SK-N-MC (cell line): ENCODE data around the gene MTCL1.

ENCODE experiments used
- DNase-seq: peaks from one replicate; pipeline ENCODE4 v3.0.0-alpha.2; 2011; ENCODE audit warnings: low read depth, low spot score
- H3K27ac ChIP-seq: fragments of 200-600 bp; sonication (generic); 2 replicates; pipeline ENCODE4 v1.5.1; 2016; ENCODE audit warnings: mixed run types
- H3K36me3 ChIP-seq: fragments of 200-600 bp; sonication (generic); 2 replicates; pipeline ENCODE4 v1.6.1; 2017; ENCODE audit warnings: antibody characterized with exemption, low read length, mixed read lengths; ENCODE audit not compliant: insufficient read depth
- H3K4me3 ChIP-seq: fragments of 200-600 bp; sonication (generic); 2 replicates; pipeline ENCODE4 v1.5.1; 2016
- H3K9ac ChIP-seq: fragments of 200-600 bp; sonication (generic); 2 replicates; pipeline ENCODE4 v1.8.0; 2017; ENCODE audit warnings: mixed run types, mixed read lengths; ENCODE audit not compliant: insufficient read length
- H3K9me3 ChIP-seq: fragments of 200-600 bp; sonication (generic); 2 replicates; pipeline ENCODE4 v1.6.1; 2017; ENCODE audit warnings: low read depth, mild to moderate bottlenecking, antibody characterized with exemption, low read length, moderate library complexity, mixed read lengths
- EZH2 ChIP-seq: fragments of 200-600 bp; sonication (generic); IDR thresholded peaks from one replicate; pipeline ENCODE4 v1.6.1; 2017; ENCODE audit warnings: antibody characterized with exemption
- FOXP2 ChIP-seq: optimal IDR thresholded peaks from 2 replicates; pipeline ENCODE3; 2011; ENCODE audit warnings: mild to moderate bottlenecking, moderate library complexity; ENCODE audit not compliant: insufficient read depth; ENCODE audit errors: extremely low read length, control extremely low read depth
- POLR2AphosphoS5 ChIP-seq: IDR thresholded peaks from 2 replicates; pipeline ENCODE4 v1.6.1; 2012; ENCODE audit warnings: mild to moderate bottlenecking, low read depth, low read length, borderline replicate concordance

MTCL1 gene

DNA sequence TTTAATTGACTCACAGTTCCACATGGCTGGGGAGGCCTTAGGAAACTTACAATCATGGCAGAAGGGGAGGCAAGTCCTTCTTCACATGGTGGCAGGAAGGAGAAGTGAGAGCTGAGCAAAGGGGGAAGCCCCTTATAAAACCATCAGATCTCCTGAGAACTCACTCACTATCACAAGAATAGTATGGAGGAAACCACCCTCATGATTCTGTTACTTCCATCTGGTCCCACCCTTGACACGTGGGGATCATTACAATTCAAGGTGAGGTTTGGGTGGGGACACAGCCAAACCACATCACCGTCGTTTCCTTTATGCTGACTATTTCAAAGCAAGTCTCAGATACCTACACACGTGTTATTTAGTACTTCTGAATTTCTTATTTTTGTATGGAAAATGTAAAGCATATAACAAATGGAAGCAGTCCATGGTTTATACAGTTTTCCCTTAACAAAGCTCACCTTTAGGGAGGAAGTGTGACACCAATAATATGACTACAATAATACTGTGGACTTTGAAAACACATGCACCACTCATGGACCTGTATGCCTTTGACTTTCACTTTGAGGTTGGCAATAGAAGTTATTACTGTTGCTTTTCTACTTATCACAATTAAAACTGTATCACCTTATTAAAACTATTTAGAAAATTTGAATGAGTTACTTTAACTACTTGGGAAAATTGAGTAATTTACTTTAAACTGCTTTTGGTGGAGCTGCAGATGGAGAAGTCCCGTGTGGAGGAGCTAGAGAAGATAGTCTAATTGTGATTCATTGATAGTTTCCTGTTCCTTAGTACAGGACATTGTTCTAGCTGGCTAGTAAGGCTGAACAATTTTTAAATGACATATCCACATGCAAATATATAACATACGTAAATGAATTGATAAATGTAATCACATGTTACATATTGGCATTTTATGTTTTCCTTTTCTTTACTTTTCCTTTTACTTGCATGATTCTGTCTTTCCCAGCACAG, 37.3 kb downstream of the MTCL1 start:
- H3K9me3 ChIP-seq = no peaks in the 10 kb centered on the region
- H3K36me3 ChIP-seq = no peaks in the 10 kb centered on the region
- no peak for DNase-seq
- no peak overlapping the region for H3K4me3 ChIP-seq
- TF ChIP-seq POLR2AphosphoS5 (no peak), EZH2 (no peak), FOXP2 (no peak)
- no peak overlapping the region for H3K27ac ChIP-seq
- H3K9ac ChIP-seq = no peak overlapping the region

DNA sequence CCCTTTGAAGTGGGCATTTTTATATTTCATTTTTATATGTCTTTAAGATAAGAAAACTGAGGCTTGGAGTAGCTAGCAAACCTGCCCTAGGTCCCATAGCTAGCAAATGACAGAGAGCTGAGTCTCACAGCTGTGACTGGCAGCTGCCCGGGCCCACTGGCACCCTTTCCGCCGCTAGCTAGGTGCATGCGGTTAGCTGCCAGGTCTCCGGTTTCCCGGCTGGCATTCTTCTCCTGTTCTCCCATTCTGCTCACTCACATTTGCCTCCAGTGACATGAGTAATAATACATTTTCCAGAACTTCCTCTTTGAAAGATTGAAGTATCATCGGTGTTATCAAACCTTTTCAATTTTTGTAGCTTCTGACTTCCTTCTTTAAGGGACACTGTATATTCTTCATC, 38.7 kb downstream of the MTCL1 start:
- H3K27ac ChIP-seq = no peak overlapping the region
- DNase-seq = no peak
- H3K9ac ChIP-seq = no peak overlapping the region
- H3K4me3 ChIP-seq = no peak overlapping the region
- TF ChIP-seq EZH2 (no peak), FOXP2 (no peak), POLR2AphosphoS5 (no peak)
- H3K36me3 ChIP-seq = no peaks in the 10 kb centered on the region
- no peaks in the 10 kb centered on the region for H3K9me3 ChIP-seq

DNA sequence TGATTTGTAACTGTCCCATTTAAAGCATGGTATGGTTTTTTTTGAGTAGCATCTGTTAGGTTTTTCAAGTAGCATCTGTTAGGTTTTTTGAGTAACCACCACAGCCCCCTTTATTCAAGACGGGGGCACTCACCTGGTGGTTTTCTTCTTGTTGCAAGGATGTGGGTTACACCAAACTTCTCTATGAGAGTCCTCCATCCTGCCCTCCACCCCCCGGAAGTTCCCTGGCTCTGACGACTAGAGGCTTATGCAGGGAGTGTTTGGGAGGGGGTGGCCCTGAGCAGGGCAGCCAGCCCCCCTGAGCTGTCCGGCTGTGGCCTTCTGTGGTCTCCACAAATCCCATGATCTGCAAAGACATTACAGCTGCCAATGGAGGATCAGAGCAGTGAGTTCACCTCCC, 39.3 kb downstream of the MTCL1 start:
- TF ChIP-seq FOXP2 (no peak), POLR2AphosphoS5 (no peak), EZH2 (no peak)
- H3K9ac ChIP-seq = no peak overlapping the region
- H3K4me3 ChIP-seq = no peak overlapping the region
- H3K27ac ChIP-seq = no peak overlapping the region
- H3K9me3 ChIP-seq = no peaks in the 10 kb centered on the region
- DNase-seq = no peak
- H3K36me3 ChIP-seq = no peaks in the 10 kb centered on the region

DNA sequence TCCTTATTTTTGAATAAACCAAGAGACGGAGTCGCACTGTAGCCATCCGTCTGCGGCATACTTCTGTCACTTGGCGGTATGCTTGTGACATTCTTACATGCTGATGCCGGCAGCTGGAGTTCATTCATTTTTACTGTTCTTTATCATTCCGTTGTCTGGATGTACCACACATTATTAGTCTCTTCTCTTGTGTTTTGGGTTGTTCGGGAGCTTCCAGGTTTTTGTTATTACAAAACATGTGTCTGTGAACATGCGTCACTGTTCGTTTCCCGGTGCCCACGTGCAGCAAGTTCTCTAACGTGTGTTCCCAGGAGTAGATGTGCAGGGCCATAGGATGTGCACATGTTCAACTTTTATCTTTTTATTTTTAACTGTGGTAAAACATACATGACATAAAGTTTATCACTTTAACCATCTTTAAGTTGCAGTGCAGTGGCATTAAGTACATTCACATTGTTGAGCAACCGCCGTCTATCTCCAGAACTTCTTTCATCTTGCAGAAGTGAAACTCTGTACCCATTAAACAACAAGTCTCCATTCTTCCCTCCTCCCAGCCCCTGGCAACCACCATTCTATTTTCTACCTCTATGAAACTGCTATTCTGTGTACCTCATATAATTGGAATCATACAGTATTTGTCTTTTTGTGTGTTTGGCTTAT, 40.1 kb downstream of the MTCL1 start:
- DNase-seq = no peak
- TF ChIP-seq POLR2AphosphoS5 (no peak), FOXP2 (no peak), EZH2 (no peak)
- H3K4me3 ChIP-seq = no peak overlapping the region

DNA sequence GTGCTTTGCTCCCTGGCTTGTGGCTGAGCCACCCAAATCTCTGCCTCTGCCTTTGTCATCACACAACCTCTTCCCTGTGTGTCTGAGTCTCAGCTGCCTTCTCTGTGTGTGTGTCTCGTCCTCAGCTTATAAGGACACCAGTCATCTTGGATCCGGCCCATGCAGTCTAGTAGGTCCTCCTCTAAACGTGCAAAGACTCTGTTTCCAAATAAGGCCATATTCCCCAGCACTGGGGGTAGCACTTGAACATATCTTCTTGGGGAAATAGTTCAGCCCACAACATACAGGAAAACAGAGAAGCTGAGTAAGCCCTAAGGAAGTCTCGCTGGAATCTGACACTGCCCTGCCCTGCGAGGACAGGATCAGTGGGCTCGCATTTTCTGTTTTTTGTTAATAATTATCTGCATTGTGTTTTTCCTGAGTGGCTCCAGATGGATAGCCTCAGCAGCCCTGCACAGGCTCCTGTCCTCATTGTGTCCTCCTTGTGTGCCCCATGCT, 42.1 kb downstream of the MTCL1 start:
- no peaks in the 10 kb centered on the region for H3K9me3 ChIP-seq
- TF ChIP-seq POLR2AphosphoS5 (no peak), EZH2 (no peak), FOXP2 (no peak)
- no peak for DNase-seq
- H3K27ac ChIP-seq = no peak overlapping the region
- H3K9ac ChIP-seq = no peak overlapping the region
- no peaks in the 10 kb centered on the region for H3K36me3 ChIP-seq
- no peak overlapping the region for H3K4me3 ChIP-seq

More for the DNA sequence above, 40.1 kb downstream of the MTCL1 start:
- Histone ChIP-seq H3K9me3 (no peaks in the 10 kb centered on the region), H3K27ac (no peak overlapping the region), H3K9ac (no peak overlapping the region), H3K36me3 (no peaks in the 10 kb centered on the region)

DNA sequence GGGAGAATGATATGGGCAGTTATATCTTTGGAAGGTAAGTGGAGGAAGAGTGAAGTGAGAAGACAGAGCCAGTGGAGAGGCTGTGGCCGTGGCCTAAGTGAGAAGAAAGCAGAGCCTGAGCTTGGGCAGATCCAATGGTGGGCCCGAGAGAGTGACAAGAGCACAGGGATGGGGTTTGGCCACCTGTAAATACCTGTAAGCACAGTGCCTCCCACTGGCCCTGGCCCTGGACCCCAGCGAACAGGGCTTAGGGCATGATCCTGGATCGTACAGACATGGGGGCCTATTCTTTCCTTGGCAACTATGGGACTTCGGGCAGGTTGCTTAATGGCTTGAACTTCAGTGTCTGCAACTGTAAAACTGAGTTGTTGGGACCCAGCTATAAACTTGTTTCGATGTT, 44.1 kb downstream of the MTCL1 start:
- no peak for DNase-seq
- TF ChIP-seq EZH2 (no peak), FOXP2 (no peak), POLR2AphosphoS5 (no peak)

DNA sequence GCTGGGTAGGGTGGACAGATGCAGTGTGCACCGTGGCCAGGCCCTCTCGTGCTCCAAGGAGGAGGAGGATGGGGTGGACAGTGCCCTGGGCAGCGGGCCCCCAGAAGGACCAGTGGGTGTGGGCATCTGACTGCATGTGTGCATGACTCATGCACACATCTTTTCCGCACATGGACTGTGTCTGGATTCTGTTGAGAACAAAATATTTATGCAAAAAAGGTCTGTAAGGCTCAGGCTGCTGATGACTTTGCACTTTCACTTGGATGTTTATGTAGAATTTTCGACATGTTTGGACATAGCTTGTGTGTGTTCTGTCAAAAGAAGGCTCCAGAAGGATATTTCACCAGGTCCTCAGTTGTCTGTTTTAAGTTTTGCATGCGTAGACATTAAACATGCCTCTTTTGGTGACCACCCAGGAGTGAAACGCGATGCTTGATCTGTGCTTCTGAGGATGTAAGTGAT, 45.6 kb downstream of the MTCL1 start:
- Histone ChIP-seq H3K9me3 (no peaks in the 10 kb centered on the region), H3K36me3 (no peaks in the 10 kb centered on the region), H3K27ac (no peak overlapping the region), H3K9ac (no peak overlapping the region), H3K4me3 (no peak overlapping the region)
- TF ChIP-seq EZH2 = no peak
- TF ChIP-seq FOXP2 = no peak
- TF ChIP-seq POLR2AphosphoS5 = no peak
- DNase-seq = no peak

More for the DNA sequence above, 44.1 kb downstream of the MTCL1 start:
- H3K36me3 ChIP-seq = no peaks in the 10 kb centered on the region
- H3K9ac ChIP-seq = no peak overlapping the region
- H3K27ac ChIP-seq = no peak overlapping the region
- no peak overlapping the region for H3K4me3 ChIP-seq
- no peaks in the 10 kb centered on the region for H3K9me3 ChIP-seq

DNA sequence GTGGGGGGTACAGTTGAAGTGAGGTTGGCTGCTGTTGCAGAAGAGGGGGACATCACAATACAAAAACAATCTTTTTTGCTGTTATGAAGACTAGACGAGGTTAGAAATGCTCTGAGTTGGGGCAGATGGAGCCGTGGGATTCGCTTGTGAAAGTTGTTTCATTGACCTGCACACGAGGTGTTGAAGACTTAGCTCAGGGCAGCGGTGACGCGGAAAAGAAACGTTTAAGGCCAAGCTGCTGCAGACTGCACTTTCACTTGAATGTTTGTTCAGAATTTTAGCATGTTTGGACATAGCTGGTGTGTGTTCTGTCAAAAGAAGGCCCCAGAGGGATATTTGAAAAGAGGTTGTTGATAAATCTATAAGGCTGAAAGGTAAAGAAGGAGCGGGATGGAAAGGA, 46.3 kb downstream of the MTCL1 start:
- no peaks in the 10 kb centered on the region for H3K36me3 ChIP-seq
- no peak overlapping the region for H3K4me3 ChIP-seq
- H3K9ac ChIP-seq = no peak overlapping the region
- no peaks in the 10 kb centered on the region for H3K9me3 ChIP-seq
- TF ChIP-seq EZH2 (no peak), FOXP2 (no peak), POLR2AphosphoS5 (no peak)
- no peak for DNase-seq
- no peak overlapping the region for H3K27ac ChIP-seq
